H9 (cell line): ENCODE data around the gene KDM1B. TPM values are rescaled to one million over a fixed set of nuclear protein-coding genes. Genes with fewer than 3 reads are reported as not detected.

Source experiments
- DNase-seq: peaks from one replicate; pipeline ENCODE4 v3.0.0-alpha.2; 2017
- H2AFZ ChIP-seq: one replicate; pipeline ENCODE4 v1.6.1; 2013; ENCODE audit warnings: mild to moderate bottlenecking, low read length, control low read depth, moderate library complexity
- H2AK5ac ChIP-seq: 2 replicates; pipeline ENCODE4 v1.6.1; 2013; ENCODE audit warnings: low read length, control low read depth, mixed read lengths; ENCODE audit not compliant: insufficient read length
- H2BK120ac ChIP-seq: one replicate; pipeline ENCODE4 v1.6.1; 2013; ENCODE audit warnings: low read depth, mild to moderate bottlenecking, low read length, control low read depth, inconsistent platforms; ENCODE audit not compliant: poor library complexity, severe bottlenecking
- H2BK12ac ChIP-seq: 2 replicates; pipeline ENCODE4 v1.6.1; 2013; ENCODE audit warnings: low read length, control low read depth, mixed read lengths, low read depth; ENCODE audit not compliant: insufficient read length
- H2BK15ac ChIP-seq: 2 replicates; pipeline ENCODE4 v1.6.1; 2013; ENCODE audit warnings: low read depth, low read length, control low read depth
- H2BK20ac ChIP-seq: one replicate; pipeline ENCODE4 v1.6.1; 2013; ENCODE audit warnings: low read depth, mild to moderate bottlenecking, low read length, control low read depth, inconsistent platforms; ENCODE audit not compliant: poor library complexity, severe bottlenecking
- H2BK5ac ChIP-seq: 2 replicates; pipeline ENCODE4 v1.6.1; 2013; ENCODE audit warnings: low read length, control low read depth, mixed read lengths; ENCODE audit not compliant: insufficient read length
- H3K14ac ChIP-seq: 2 replicates; pipeline ENCODE4 v1.6.1; 2013; ENCODE audit warnings: low read length, control low read depth; ENCODE audit not compliant: insufficient read depth
- H3K18ac ChIP-seq: 2 replicates; pipeline ENCODE4 v1.6.1; 2013; ENCODE audit warnings: low read depth, mild to moderate bottlenecking, mixed read lengths, low read length, control low read depth; ENCODE audit not compliant: insufficient read length
- H3K23ac ChIP-seq: 2 replicates; pipeline ENCODE4 v1.6.1; 2013; ENCODE audit warnings: low read length, control low read depth, mixed read lengths, low read depth; ENCODE audit not compliant: insufficient read length
- H3K23me2 ChIP-seq: 2 replicates; pipeline ENCODE4 v1.6.1; 2013; ENCODE audit warnings: low read depth, mild to moderate bottlenecking, mixed read lengths, low read length, control low read depth; ENCODE audit not compliant: insufficient read length, poor library complexity, severe bottlenecking
- H3K27ac ChIP-seq: 2 replicates; pipeline ENCODE4 v1.5.1; 2013; ENCODE audit warnings: low read length, control low read depth, mixed read lengths, low read depth; ENCODE audit not compliant: insufficient read length
- H3K27me3 ChIP-seq: 2 replicates; pipeline ENCODE4 v1.6.1; 2013; ENCODE audit warnings: low read length, control low read depth, inconsistent platforms; ENCODE audit not compliant: insufficient read depth
- H3K4ac ChIP-seq: 2 replicates; pipeline ENCODE4 v1.6.1; 2013; ENCODE audit warnings: low read depth, mild to moderate bottlenecking, control low read depth, inconsistent platforms, low read length, moderate library complexity
- H3K4me1 ChIP-seq: 2 replicates; pipeline ENCODE4 v1.6.1; 2013; ENCODE audit warnings: low read length, control low read depth, inconsistent platforms; ENCODE audit not compliant: insufficient read depth
- H3K4me2 ChIP-seq: 2 replicates; pipeline ENCODE4 v1.6.1; 2013; ENCODE audit warnings: low read length, control low read depth, mixed read lengths; ENCODE audit not compliant: insufficient read length, insufficient read depth
- H3K56ac ChIP-seq: 2 replicates; pipeline ENCODE4 v1.6.1; 2013; ENCODE audit warnings: low read depth, mild to moderate bottlenecking, mixed read lengths, low read length, control low read depth; ENCODE audit not compliant: insufficient read length
- H3K79me1 ChIP-seq: 2 replicates; pipeline ENCODE4 v1.6.1; 2013; ENCODE audit warnings: low read depth, mild to moderate bottlenecking, moderate library complexity, low read length, control low read depth, inconsistent platforms; ENCODE audit not compliant: insufficient read depth, poor library complexity, severe bottlenecking
- H3K79me2 ChIP-seq: 2 replicates; pipeline ENCODE4 v1.6.1; 2013; ENCODE audit warnings: low read length, control low read depth, inconsistent platforms; ENCODE audit not compliant: insufficient read depth
- H3K9ac ChIP-seq: 2 replicates; pipeline ENCODE4 v1.6.1; 2013; ENCODE audit warnings: low read length, control low read depth, mixed read lengths; ENCODE audit not compliant: insufficient read length; ENCODE audit errors: extremely low read depth
- H3K9me3 ChIP-seq: one replicate; pipeline ENCODE4 v1.6.1; 2013; ENCODE audit warnings: low read depth, low read length, inconsistent platforms; ENCODE audit not compliant: control insufficient read depth
- H3T11ph ChIP-seq: one replicate; pipeline ENCODE4 v1.6.1; 2013; ENCODE audit warnings: mild to moderate bottlenecking, low read length, control low read depth, inconsistent platforms
- H4K20me1 ChIP-seq: one replicate; pipeline ENCODE4 v1.6.1; 2013; ENCODE audit not compliant: control insufficient read depth, insufficient read length, insufficient read depth
- H4K5ac ChIP-seq: 2 replicates; pipeline ENCODE4 v1.6.1; 2013; ENCODE audit warnings: low read depth, mild to moderate bottlenecking, mixed read lengths, low read length, control low read depth; ENCODE audit not compliant: insufficient read length
- H4K8ac ChIP-seq: replicated peaks from 2 replicates; pipeline ENCODE4 v1.6.1; 2013; ENCODE audit warnings: low read length, control low read depth, mixed read lengths, low read depth; ENCODE audit not compliant: insufficient read length
- H4K91ac ChIP-seq: 2 replicates; pipeline ENCODE4 v1.6.1; 2013; ENCODE audit warnings: low read depth, mild to moderate bottlenecking, moderate library complexity, mixed read lengths, low read length, control low read depth; ENCODE audit not compliant: insufficient read length
- H3K27ac Mint-ChIP-seq, 3 experiments: 2 replicates in 2 of 3; 3 replicates in 1 of 3; pipeline ENCODE4 v1.8.0; 2020 to 2021; ENCODE audit warnings: mixed read lengths in 3 of 3, mild to moderate bottlenecking in 1 of 3, moderate library complexity in 1 of 3
- H3K27me3 Mint-ChIP-seq: 2 replicates; pipeline ENCODE4 v1.8.0; 2021; ENCODE audit warnings: low read depth, mild to moderate bottlenecking, moderate library complexity, mixed read lengths
- H3K36me3 Mint-ChIP-seq, 3 experiments: 2 replicates in 2 of 3; 3 replicates in 1 of 3; pipeline ENCODE4 v1.8.0; 2020 to 2021; ENCODE audit warnings: low read depth in 3 of 3, mixed read lengths in 3 of 3; ENCODE audit not compliant: insufficient read depth in 1 of 3
- H3K4me1 Mint-ChIP-seq, 2 experiments: 2 replicates each; pipeline ENCODE4 v1.8.0; 2020; ENCODE audit warnings: mixed read lengths in 2 of 2
- H3K4me3 Mint-ChIP-seq, 2 experiments: 2 replicates in 1 of 2; 3 replicates in 1 of 2; pipeline ENCODE4 v1.8.0; 2020 to 2021; ENCODE audit warnings: mild to moderate bottlenecking in 2 of 2, mixed read lengths in 2 of 2, moderate library complexity in 1 of 2
- H3K9me3 Mint-ChIP-seq, 2 experiments: 2 replicates in 1 of 2; 3 replicates in 1 of 2; pipeline ENCODE4 v1.8.0; 2020; ENCODE audit warnings: mild to moderate bottlenecking in 2 of 2, mixed read lengths in 2 of 2, moderate library complexity in 1 of 2
- CTCF ChIP-seq: fragments of 200-600 bp; sonication (generic); conservative IDR thresholded peaks from 3 replicates; pipeline ENCODE4 v1.8.0; 2021; ENCODE audit warnings: antibody characterized with exemption, mild to moderate bottlenecking
- WGBS: extraction: QIAGEN DNeasy Blood & Tissue Kit; methylation state at CpG from one replicate; pipeline ENCODE4 v1.1.7; 2013; ENCODE audit warnings: missing lambda C conversion rate, low lambda C conversion rate, mixed read lengths; ENCODE audit not compliant: insufficient read length; ENCODE audit errors: extremely low coverage; 5-methylcytosine and 5-hydroxymethylcytosine counted together
- total RNA-seq: library from RNA; stranded (reverse); gene quantifications from 2 replicates; pipeline ENCODE4 v1.2.1, GENCODE V29; 2021

Gene KDM1B
- total RNA-seq, 1 experiment from 2014 or later: 5.4 TPM

DNA sequence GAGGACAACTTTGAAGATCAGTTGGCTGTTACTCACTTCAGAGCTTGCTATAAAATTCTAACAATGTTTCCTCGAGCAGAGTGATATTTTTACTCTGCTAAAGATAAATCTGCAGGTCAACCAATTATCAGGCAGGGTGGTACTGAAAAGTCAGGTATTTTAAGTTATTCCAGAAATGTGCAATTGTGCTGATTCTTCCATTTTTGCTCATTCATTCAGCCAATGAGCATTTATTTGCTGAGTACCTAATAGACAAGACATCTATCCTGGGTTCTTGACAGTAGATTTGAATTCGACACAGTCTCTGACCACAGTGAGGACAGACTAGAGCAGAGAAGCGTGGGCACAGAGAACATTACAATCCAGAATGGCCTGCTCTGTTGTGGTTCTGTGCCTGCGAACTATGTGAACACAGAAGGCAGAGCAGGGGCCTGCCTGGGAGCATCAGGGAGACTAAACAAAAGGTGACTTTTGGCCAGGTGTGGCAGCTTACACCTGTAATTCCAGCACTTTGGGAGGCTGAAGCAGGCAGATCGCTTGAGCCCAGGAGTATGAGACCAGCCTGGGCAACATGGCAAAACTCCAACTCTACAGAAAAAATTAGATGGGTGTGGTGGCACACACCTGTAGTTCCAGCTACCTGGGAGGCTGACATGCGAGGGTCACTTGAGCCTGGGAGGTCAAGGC is 15.1 kb upstream of the KDM1B start:
- Histone ChIP-seq H2BK120ac (no peak overlapping the region), H2BK12ac (no peak overlapping the region), H3K9me3 (no peaks in the 10 kb centered on the region), H2AK5ac (no peak overlapping the region), H3K18ac (no peak overlapping the region), H3K23me2 (no peaks in the 10 kb centered on the region), H4K5ac (no peak overlapping the region), H3K79me1 (no peaks in the 10 kb centered on the region), H3K4me1 (no peaks in the 10 kb centered on the region), H3K14ac (no peak overlapping the region), H3T11ph (no peak overlapping the region), H3K27ac (no peak overlapping the region), H3K4ac (no peak overlapping the region), H4K91ac (no peak overlapping the region), H3K9ac (no peak overlapping the region), H4K8ac (no peak overlapping the region), H2AFZ (no peak overlapping the region), H3K79me2 (no peaks in the 10 kb centered on the region), H3K23ac (no peak overlapping the region), H3K56ac (no peak overlapping the region), H2BK15ac (no peak overlapping the region), H3K4me2 (no peak overlapping the region), H4K20me1 (no peaks in the 10 kb centered on the region), H3K27me3 (no peaks in the 10 kb centered on the region), H2BK20ac (no peak overlapping the region), H2BK5ac (no peak overlapping the region)
- no CpG with 5 or more reads among the region's 6 CpGs for WGBS
- no peak for DNase-seq
- no peaks in the 10 kb centered on the region for H3K27me3 Mint-ChIP-seq
- peak overlapping the region in 1 of 3 experiments; percentile 18; a peak in 1 of 7 replicates for H3K27ac Mint-ChIP-seq
- H3K36me3 Mint-ChIP-seq: peaks cover 9 to 55% (median 47%) of the 10 kb centered on the region in 3 experiments; a peak in 6 of 7 replicates
- no peaks in the 10 kb centered on the region for H3K9me3 Mint-ChIP-seq
- H3K4me3 Mint-ChIP-seq: no peak overlapping the region
- no peak for TF ChIP-seq CTCF
- H3K4me1 Mint-ChIP-seq: peaks cover 16 to 18% of the 10 kb centered on the region in 2 experiments
